IMR-90 (cell line): Measurements from ENCODE around the gene GPR160. TPM values are rescaled to one million over a fixed set of nuclear protein-coding genes. Genes with fewer than 3 reads are reported as not detected.

ENCODE experiments used
- ATAC-seq: fragments of 200-7000 bp; cut with Tn5 transposase; 2 replicates; pipeline ENCODE4 v1.9.1; 2020; ENCODE audit warnings: low read depth, mild to moderate bottlenecking, moderate library complexity
- BruUV-seq: library from RNA; stranded (reverse); fragments of 400-500 nt; replicated peaks from 2 replicates; lab custom pipeline; 2021; lab: Mats Ljungman, UMichigan
- CTCF ChIA-PET: fragments of 300-600 bp; formaldehyde crosslinking; extraction: SDS; loops from one replicate; lab custom pipeline; 2021; ENCODE audit warnings: antibody characterized with exemption; lab: Yijun Ruan, JAX
- POLR2A ChIA-PET: fragments of 300-600 bp; sonication (Branson Sonifier 250); formaldehyde crosslinking; loops from one replicate; lab custom pipeline; 2022; ENCODE audit warnings: antibody characterized with exemption; ENCODE audit not compliant: unreplicated experiment; lab: Charles Lee
- DNase-seq: peaks from one replicate; pipeline ENCODE4 v3.0.0; 2013
- H2AFZ ChIP-seq: replicated peaks from 2 replicates; pipeline ENCODE3; 2013; ENCODE audit warnings: low read length, mild to moderate bottlenecking; ENCODE audit not compliant: poor library complexity
- H2AK5ac ChIP-seq: 2 replicates; pipeline ENCODE4 v1.6.1; 2013; ENCODE audit warnings: low read depth, low read length, inconsistent platforms
- H2AK9ac ChIP-seq: replicated peaks from 2 replicates; pipeline ENCODE3; 2013; ENCODE audit warnings: mild to moderate bottlenecking, low read depth, low read length, moderate library complexity; ENCODE audit not compliant: poor library complexity
- H2BK120ac ChIP-seq: 2 replicates; pipeline ENCODE4 v1.6.1; 2013; ENCODE audit warnings: low read depth, low read length, inconsistent platforms
- H2BK15ac ChIP-seq: 3 replicates; pipeline ENCODE4 v1.6.1; 2013; ENCODE audit warnings: low read depth, low read length, inconsistent platforms
- H2BK20ac ChIP-seq: 2 replicates; pipeline ENCODE4 v1.6.1; 2013; ENCODE audit warnings: low read depth, mild to moderate bottlenecking, inconsistent platforms, low read length, moderate library complexity
- H2BK5ac ChIP-seq: 2 replicates; pipeline ENCODE4 v1.6.1; 2013; ENCODE audit warnings: mild to moderate bottlenecking, low read depth, low read length, inconsistent platforms; ENCODE audit not compliant: poor library complexity, severe bottlenecking
- H3K14ac ChIP-seq: replicated peaks from 2 replicates; pipeline ENCODE4 v1.6.1; 2013; ENCODE audit warnings: low read depth, low read length, inconsistent platforms
- H3K18ac ChIP-seq: 2 replicates; pipeline ENCODE4 v1.6.1; 2013; ENCODE audit warnings: low read depth, low read length, control low read depth
- H3K23ac ChIP-seq: 2 replicates; pipeline ENCODE4 v1.6.1; 2013; ENCODE audit warnings: low read depth, low read length, inconsistent platforms
- H3K27ac ChIP-seq: 2 replicates; pipeline ENCODE4 v1.5.1; 2013; ENCODE audit warnings: mild to moderate bottlenecking, control low read depth, low read length; ENCODE audit not compliant: insufficient read depth
- H3K27me3 ChIP-seq: 2 replicates; pipeline ENCODE4 v1.6.1; 2013; ENCODE audit warnings: low read length; ENCODE audit not compliant: control insufficient read depth, insufficient read depth
- H3K36me3 ChIP-seq: 2 replicates; pipeline ENCODE4 v1.6.1; 2013; ENCODE audit warnings: low read length, mixed read lengths; ENCODE audit not compliant: control insufficient read depth, insufficient read depth
- H3K4ac ChIP-seq: 2 replicates; pipeline ENCODE4 v1.6.1; 2013; ENCODE audit warnings: low read depth, low read length, inconsistent platforms
- H3K4me1 ChIP-seq: 2 replicates; pipeline ENCODE4 v1.6.1; 2013; ENCODE audit warnings: low read length, mixed read lengths; ENCODE audit not compliant: control insufficient read depth, insufficient read depth
- H3K4me2 ChIP-seq: 2 replicates; pipeline ENCODE4 v1.6.1; 2013; ENCODE audit warnings: low read depth, mild to moderate bottlenecking, control low read depth, low read length, moderate library complexity
- H3K4me3 ChIP-seq: 2 replicates; pipeline ENCODE4 v1.5.1; 2013; ENCODE audit warnings: low read depth, mild to moderate bottlenecking, control low read depth, low read length, moderate library complexity; ENCODE audit not compliant: insufficient read depth
- H3K56ac ChIP-seq: 2 replicates; pipeline ENCODE4 v1.6.1; 2013; ENCODE audit warnings: low read length, inconsistent platforms; ENCODE audit not compliant: insufficient read depth; ENCODE audit errors: extremely low read depth
- H3K79me1 ChIP-seq, 2 experiments: 2 replicates each; pipeline ENCODE4 v1.6.1; 2013; ENCODE audit warnings: low read length in 2 of 2, inconsistent platforms in 1 of 2, low read depth in 1 of 2
- H3K9ac ChIP-seq: 2 replicates; pipeline ENCODE4 v1.6.1; 2013; ENCODE audit warnings: low read depth, low read length, control low read depth
- H3K9me1 ChIP-seq: 2 replicates; pipeline ENCODE4 v1.6.1; 2013; ENCODE audit warnings: low read length, inconsistent platforms; ENCODE audit not compliant: insufficient read depth
- H3K9me3 ChIP-seq: 2 replicates; pipeline ENCODE4 v1.6.1; 2013; ENCODE audit warnings: low read length; ENCODE audit not compliant: control insufficient read depth, insufficient read depth
- H4K20me1 ChIP-seq: 2 replicates; pipeline ENCODE4 v1.6.1; 2013; ENCODE audit warnings: low read length, inconsistent platforms; ENCODE audit not compliant: insufficient read depth
- H4K5ac ChIP-seq: 2 replicates; pipeline ENCODE4 v1.6.1; 2013; ENCODE audit warnings: mild to moderate bottlenecking, low read depth, low read length, control low read depth
- H4K8ac ChIP-seq, 2 experiments: 2 replicates each; pipeline ENCODE4 v1.6.1; 2013; ENCODE audit warnings: low read depth in 2 of 2, low read length in 2 of 2, control low read depth in 1 of 2, inconsistent platforms in 1 of 2
- H4K91ac ChIP-seq: 2 replicates; pipeline ENCODE4 v1.6.1; 2013; ENCODE audit warnings: low read depth, low read length, inconsistent platforms; ENCODE audit not compliant: insufficient read depth
- BHLHE40 ChIP-seq: fragments of 150-350 bp; IDR thresholded peaks from 2 replicates; pipeline ENCODE4 v1.6.1; 2016; ENCODE audit warnings: mild to moderate bottlenecking, low read depth, low read length
- CEBPB ChIP-seq: IDR thresholded peaks from 2 replicates; pipeline ENCODE4 v1.6.1; 2012; ENCODE audit warnings: low read depth, low read length, improper control_type of control experiment
- CHD1 ChIP-seq: IDR thresholded peaks from 2 replicates; pipeline ENCODE4 v1.6.1; 2012; ENCODE audit warnings: low read depth, low read length, improper control_type of control experiment
- FOS ChIP-seq: fragments of 150-350 bp; IDR thresholded peaks from 2 replicates; pipeline ENCODE4 v1.6.1; 2016; ENCODE audit warnings: low read depth, low read length
- MAFK ChIP-seq: IDR thresholded peaks from 2 replicates; pipeline ENCODE4 v1.6.1; 2012; ENCODE audit warnings: low read depth, low read length, improper control_type of control experiment
- MAZ ChIP-seq: IDR thresholded peaks from 2 replicates; pipeline ENCODE4 v1.6.1; 2012; ENCODE audit warnings: low read depth, mild to moderate bottlenecking, low read length, improper control_type of control experiment, moderate library complexity, borderline replicate concordance
- MXI1 ChIP-seq: IDR thresholded peaks from 2 replicates; pipeline ENCODE4 v1.6.1; 2012; ENCODE audit warnings: low read depth, mild to moderate bottlenecking, low read length, moderate library complexity, borderline replicate concordance
- NFE2L2 ChIP-seq: fragments of 150-350 bp; IDR thresholded peaks from 2 replicates; pipeline ENCODE4 v1.6.1; 2016; ENCODE audit warnings: low read depth, mild to moderate bottlenecking, low read length
- POLR2A ChIP-seq: IDR thresholded peaks from 2 replicates; pipeline ENCODE4 v1.6.1; 2012; ENCODE audit warnings: mild to moderate bottlenecking, low read depth, low read length
- RAD21 ChIP-seq: IDR thresholded peaks from 2 replicates; pipeline ENCODE4 v1.6.1; 2012; ENCODE audit warnings: low read length, improper control_type of control experiment
- RCOR1 ChIP-seq: IDR thresholded peaks from 2 replicates; pipeline ENCODE4 v1.6.1; 2012; ENCODE audit warnings: mild to moderate bottlenecking, low read length, improper control_type of control experiment; ENCODE audit not compliant: insufficient replicate concordance
- RFX5 ChIP-seq: IDR thresholded peaks from 2 replicates; pipeline ENCODE4 v1.8.0; 2012; ENCODE audit warnings: low read depth, mild to moderate bottlenecking, low read length, moderate library complexity
- SMC3 ChIP-seq: fragments of 150-350 bp; IDR thresholded peaks from 2 replicates; pipeline ENCODE4 v1.6.1; 2016; ENCODE audit warnings: low read depth, mild to moderate bottlenecking, antibody characterized with exemption, low read length, moderate library complexity
- WGBS, 2 experiments: methylation state at CpG; one replicate each; pipeline versions ENCODE4 v1.1.5 to v1.1.7; 2013; ENCODE audit warnings: missing lambda C conversion rate in 2 of 2; ENCODE audit not compliant: insufficient read length in 1 of 2; ENCODE audit errors: extremely low coverage in 2 of 2; 5-methylcytosine and 5-hydroxymethylcytosine counted together
- dilution Hi-C: fragments of 300-500 bp; cut with HindIII; formaldehyde crosslinking; loops from one replicate; pipeline ENCODE4 v1.14.3; 2018; ENCODE audit warnings: low sequenced_read_pairs; ENCODE audit not compliant: unreplicated experiment
- in situ Hi-C: fragments of 300-500 bp; cut with MboI; formaldehyde crosslinking; loops from 3 replicates; pipeline ENCODE4 v1.14.3; 2019; ENCODE audit warnings: low sequenced_read_pairs, inconsistent platforms, mixed read lengths
- intact Hi-C: fragments of 100-400 bp; cut with micrococcal nuclease; formaldehyde crosslinking; loops from 2 replicates; pipeline ENCODE4 v1.10.0; 2022
- polyA plus RNA-seq, 3 experiments: library from polyadenylated mRNA; depleted of rRNA; stranded (reverse); fragments of >200 nt; gene quantifications; 2 replicates each; pipeline ENCODE4 v1.2.3, GENCODE V29; 2012; ENCODE audit warnings: low replicate concordance in 1 of 3
- total RNA-seq: library from RNA; depleted of rRNA; stranded (reverse); fragments of >200 nt; gene quantifications from 2 replicates; pipeline ENCODE4 v1.2.3, GENCODE V29; 2012
- TF ChIP-seq, protein P1 (sequence below): conservative IDR thresholded peaks from 2 replicates; pipeline ENCODE4 v1.5.1; 2012; ENCODE audit warnings: mild to moderate bottlenecking, low read depth, low read length, improper control_type of control experiment
- TF ChIP-seq, protein P2 (sequence below): fragments of 150-350 bp; IDR thresholded peaks from 2 replicates; pipeline ENCODE4 v1.6.1; 2017; ENCODE audit warnings: mild to moderate bottlenecking, antibody characterized with exemption, low read length, low read depth
- TF ChIP-seq, protein P3 (sequence below): fragments of 150-350 bp; IDR thresholded peaks from 2 replicates; pipeline ENCODE4 v1.6.1; 2016; ENCODE audit warnings: low read depth, mild to moderate bottlenecking, low read length, moderate library complexity, borderline replicate concordance

Gene GPR160
- total and polyA plus RNA-seq, 2 of the 4 experiments (the other 2 are of a cell fraction): 0.09 to 0.18 TPM

DNA sequence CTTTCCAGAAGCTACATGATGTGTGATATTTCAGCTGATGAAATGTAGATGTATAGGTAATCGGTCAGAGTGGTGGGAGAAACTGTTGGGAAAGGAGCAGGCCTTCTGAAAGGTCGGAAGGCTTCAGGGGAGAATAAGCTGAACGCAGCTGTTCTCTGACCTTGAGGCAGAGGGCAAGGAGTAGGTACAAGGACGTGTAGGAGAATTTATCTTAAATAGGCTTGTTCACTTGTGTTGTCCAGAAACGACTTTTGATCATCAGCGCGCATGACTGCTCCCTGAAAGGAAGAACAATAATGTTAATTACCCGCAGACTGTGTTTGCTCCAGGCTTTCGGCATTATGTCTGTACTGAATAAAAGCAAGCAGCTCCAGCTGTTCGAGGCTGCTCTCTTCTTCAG lies 39.6 kb downstream of the GPR160 start:
- H2BK20ac ChIP-seq: no peak overlapping the region
- H3K27me3 ChIP-seq: no peaks in the 10 kb centered on the region
- no peaks in the 10 kb centered on the region for H4K20me1 ChIP-seq
- no peak overlapping the region for H2AK9ac ChIP-seq
- H2BK5ac ChIP-seq: no peak overlapping the region
- DNase-seq: no peak
- H3K9ac ChIP-seq: no peak overlapping the region
- dilution Hi-C loops: no loop called here
- H2BK120ac ChIP-seq: no peak overlapping the region
- peaks cover 2% of the 10 kb centered on the region; the same call in 1 of the 2 replicates for H3K36me3 ChIP-seq
- H3K9me1 ChIP-seq: no peaks in the 10 kb centered on the region
- H4K8ac ChIP-seq: no peak overlapping the region
- no TSS peak for BruUV-seq
- no peak overlapping the region for H2BK15ac ChIP-seq
- no peak for TF ChIP-seq SMC3
- TF ChIP-seq RCOR1: no peak
- no peak for TF ChIP-seq MXI1
- TF ChIP-seq, protein P1, sequence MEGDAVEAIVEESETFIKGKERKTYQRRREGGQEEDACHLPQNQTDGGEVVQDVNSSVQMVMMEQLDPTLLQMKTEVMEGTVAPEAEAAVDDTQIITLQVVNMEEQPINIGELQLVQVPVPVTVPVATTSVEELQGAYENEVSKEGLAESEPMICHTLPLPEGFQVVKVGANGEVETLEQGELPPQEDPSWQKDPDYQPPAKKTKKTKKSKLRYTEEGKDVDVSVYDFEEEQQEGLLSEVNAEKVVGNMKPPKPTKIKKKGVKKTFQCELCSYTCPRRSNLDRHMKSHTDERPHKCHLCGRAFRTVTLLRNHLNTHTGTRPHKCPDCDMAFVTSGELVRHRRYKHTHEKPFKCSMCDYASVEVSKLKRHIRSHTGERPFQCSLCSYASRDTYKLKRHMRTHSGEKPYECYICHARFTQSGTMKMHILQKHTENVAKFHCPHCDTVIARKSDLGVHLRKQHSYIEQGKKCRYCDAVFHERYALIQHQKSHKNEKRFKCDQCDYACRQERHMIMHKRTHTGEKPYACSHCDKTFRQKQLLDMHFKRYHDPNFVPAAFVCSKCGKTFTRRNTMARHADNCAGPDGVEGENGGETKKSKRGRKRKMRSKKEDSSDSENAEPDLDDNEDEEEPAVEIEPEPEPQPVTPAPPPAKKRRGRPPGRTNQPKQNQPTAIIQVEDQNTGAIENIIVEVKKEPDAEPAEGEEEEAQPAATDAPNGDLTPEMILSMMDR: no peak
- TF ChIP-seq RFX5: no peak
- TF ChIP-seq, protein P2, sequence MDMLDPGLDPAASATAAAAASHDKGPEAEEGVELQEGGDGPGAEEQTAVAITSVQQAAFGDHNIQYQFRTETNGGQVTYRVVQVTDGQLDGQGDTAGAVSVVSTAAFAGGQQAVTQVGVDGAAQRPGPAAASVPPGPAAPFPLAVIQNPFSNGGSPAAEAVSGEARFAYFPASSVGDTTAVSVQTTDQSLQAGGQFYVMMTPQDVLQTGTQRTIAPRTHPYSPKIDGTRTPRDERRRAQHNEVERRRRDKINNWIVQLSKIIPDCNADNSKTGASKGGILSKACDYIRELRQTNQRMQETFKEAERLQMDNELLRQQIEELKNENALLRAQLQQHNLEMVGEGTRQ: no peak
- TF ChIP-seq MAFK: no peak
- TF ChIP-seq NFE2L2: no peak
- no peak for TF ChIP-seq BHLHE40
- TF ChIP-seq RAD21: no peak
- no peak for TF ChIP-seq POLR2A
- TF ChIP-seq MAZ: no peak
- TF ChIP-seq CHD1: no peak
- no peak for TF ChIP-seq CEBPB
- no peak for TF ChIP-seq FOS
- TF ChIP-seq, protein P3, sequence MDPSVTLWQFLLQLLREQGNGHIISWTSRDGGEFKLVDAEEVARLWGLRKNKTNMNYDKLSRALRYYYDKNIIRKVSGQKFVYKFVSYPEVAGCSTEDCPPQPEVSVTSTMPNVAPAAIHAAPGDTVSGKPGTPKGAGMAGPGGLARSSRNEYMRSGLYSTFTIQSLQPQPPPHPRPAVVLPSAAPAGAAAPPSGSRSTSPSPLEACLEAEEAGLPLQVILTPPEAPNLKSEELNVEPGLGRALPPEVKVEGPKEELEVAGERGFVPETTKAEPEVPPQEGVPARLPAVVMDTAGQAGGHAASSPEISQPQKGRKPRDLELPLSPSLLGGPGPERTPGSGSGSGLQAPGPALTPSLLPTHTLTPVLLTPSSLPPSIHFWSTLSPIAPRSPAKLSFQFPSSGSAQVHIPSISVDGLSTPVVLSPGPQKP: no peak
- ChIA-PET CTCF (interaction anchor here (0.7 kb wide), 1 partner anchor 59 kb away, joined by 3 read pairs; no protein-coding TSS in a partner anchor), POLR2A (no interaction called here)
- H3K18ac ChIP-seq: no peak overlapping the region
- no peaks in the 10 kb centered on the region for H3K9me3 ChIP-seq
- no peak overlapping the region for H4K5ac ChIP-seq
- in situ Hi-C loops: no loop called here
- no peak for ATAC-seq
- intact Hi-C loops: no loop called here
- H3K79me1 ChIP-seq: no peaks in the 10 kb centered on the region
- H2AK5ac ChIP-seq: no peak overlapping the region
- H3K27ac ChIP-seq: no peak overlapping the region
- H3K4me3 ChIP-seq: no peak overlapping the region
- peaks cover 1% of the 10 kb centered on the region; the same call in 1 of the 2 replicates for H3K4me1 ChIP-seq
- WGBS, 2 experiments: 93% methylated on average over 7 of the region's 10 CpGs; no CpG with 5 or more reads in 1 of the 2 experiments
- H3K14ac ChIP-seq: no peak overlapping the region
- H2AFZ ChIP-seq: no peak overlapping the region
- no peak overlapping the region for H3K4ac ChIP-seq
- H3K23ac ChIP-seq: no peak overlapping the region
- no peak overlapping the region for H4K91ac ChIP-seq
- H3K56ac ChIP-seq: no peak overlapping the region
- H3K4me2 ChIP-seq: no peak overlapping the region
